ENCODE measurements around the gene USP3. TPM values are rescaled to one million over a fixed set of nuclear protein-coding genes. Genes with fewer than 3 reads are reported as not detected.

The USP3 gene
- total and polyA plus RNA-seq, 9 of the 15 experiments (the other 6 are each of a cell fraction or from before 2014, with no cell fraction given) = 17.3 to 54.3 (median 34.8) TPM

DNA sequence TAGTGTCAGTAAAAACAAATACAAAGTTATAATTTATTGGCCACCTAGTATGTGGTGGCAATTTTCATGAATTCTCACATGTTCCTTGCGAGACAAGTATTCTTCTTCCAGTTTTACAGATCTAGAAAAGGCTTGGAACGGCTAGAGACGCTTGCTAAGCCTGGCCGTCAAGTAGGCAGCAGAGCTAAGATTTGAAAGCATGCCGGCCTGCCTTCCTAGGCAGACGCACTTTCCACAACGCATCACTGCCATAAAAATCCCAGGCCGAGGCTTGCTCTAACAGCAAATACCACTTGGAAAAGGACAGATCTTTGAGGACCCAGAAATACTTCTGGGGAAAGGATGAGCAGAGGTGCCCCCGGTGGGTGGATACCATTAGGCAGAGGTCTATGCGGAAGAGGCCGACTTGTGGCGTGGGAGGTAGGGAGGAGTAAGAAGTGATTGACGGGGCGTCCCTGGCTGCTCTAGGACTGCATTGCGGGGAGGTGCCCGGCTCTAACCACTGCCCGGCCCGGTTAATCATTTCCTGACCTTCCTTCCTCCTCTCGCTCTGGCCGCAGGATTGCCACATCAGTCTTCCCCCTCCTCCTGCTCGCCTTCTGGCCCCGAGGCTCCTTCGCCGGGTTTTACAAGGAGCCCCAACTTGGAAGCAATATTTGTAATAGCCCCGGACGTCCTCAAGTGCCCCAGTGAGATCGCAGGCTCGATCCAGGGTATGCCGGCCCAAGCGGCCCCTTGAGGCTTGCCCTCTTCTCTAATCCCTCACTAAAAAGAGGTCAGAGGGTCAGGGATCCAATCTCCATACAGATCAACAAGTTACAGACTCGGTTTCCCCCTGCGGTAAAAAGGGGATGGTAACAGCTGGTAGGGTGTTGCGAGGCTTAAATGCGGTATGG, 1.3 kb upstream of the USP3 start (continued):
- TF ChIP-seq, protein P1, sequence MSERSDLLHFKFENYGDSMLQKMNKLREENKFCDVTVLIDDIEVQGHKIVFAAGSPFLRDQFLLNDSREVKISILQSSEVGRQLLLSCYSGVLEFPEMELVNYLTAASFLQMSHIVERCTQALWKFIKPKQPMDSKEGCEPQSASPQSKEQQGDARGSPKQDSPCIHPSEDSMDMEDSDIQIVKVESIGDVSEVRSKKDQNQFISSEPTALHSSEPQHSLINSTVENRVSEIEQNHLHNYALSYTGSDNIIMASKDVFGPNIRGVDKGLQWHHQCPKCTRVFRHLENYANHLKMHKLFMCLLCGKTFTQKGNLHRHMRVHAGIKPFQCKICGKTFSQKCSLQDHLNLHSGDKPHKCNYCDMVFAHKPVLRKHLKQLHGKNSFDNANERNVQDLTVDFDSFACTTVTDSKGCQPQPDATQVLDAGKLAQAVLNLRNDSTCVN (CRISPR knock-in tag; IDR thresholded peaks at IDR 0.05) = no peak
- no peak for TF ChIP-seq HMGN3 (IDR thresholded peaks at IDR 0.05; ENCODE audit: borderline replicate concordance, extremely low read depth, insufficient read length, low read depth, low read length)
- TF ChIP-seq ATF7 (IDR thresholded peaks at IDR 0.05) = peak; percentile 30
- TF ChIP-seq SIX5 (IDR thresholded peaks at IDR 0.05; ENCODE audit: borderline replicate concordance in 1 of 2, insufficient read depth in 1 of 2, low read depth in 1 of 2, low read length in 2 of 2) = no peak
- TF ChIP-seq, protein P2, sequence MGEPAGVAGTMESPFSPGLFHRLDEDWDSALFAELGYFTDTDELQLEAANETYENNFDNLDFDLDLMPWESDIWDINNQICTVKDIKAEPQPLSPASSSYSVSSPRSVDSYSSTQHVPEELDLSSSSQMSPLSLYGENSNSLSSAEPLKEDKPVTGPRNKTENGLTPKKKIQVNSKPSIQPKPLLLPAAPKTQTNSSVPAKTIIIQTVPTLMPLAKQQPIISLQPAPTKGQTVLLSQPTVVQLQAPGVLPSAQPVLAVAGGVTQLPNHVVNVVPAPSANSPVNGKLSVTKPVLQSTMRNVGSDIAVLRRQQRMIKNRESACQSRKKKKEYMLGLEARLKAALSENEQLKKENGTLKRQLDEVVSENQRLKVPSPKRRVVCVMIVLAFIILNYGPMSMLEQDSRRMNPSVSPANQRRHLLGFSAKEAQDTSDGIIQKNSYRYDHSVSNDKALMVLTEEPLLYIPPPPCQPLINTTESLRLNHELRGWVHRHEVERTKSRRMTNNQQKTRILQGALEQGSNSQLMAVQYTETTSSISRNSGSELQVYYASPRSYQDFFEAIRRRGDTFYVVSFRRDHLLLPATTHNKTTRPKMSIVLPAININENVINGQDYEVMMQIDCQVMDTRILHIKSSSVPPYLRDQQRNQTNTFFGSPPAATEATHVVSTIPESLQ (CRISPR knock-in tag; IDR thresholded peaks at IDR 0.05) = no peak
- TF ChIP-seq, protein P3, sequence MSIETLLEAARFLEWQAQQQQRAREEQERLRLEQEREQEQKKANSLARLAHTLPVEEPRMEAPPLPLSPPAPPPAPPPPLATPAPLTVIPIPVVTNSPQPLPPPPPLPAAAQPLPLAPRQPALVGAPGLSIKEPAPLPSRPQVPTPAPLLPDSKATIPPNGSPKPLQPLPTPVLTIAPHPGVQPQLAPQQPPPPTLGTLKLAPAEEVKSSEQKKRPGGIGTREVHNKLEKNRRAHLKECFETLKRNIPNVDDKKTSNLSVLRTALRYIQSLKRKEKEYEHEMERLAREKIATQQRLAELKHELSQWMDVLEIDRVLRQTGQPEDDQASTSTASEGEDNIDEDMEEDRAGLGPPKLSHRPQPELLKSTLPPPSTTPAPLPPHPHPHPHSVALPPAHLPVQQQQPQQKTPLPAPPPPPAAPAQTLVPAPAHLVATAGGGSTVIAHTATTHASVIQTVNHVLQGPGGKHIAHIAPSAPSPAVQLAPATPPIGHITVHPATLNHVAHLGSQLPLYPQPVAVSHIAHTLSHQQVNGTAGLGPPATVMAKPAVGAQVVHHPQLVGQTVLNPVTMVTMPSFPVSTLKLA (conservative IDR thresholded peaks at IDR 0.05) = no peak
- peak; percentile 74; the same call in 1 of the 2 replicates for TF ChIP-seq KLF16 (IDR thresholded peaks at IDR 0.05)
- peak; percentile 7 for TF ChIP-seq CXXC5 (CRISPR knock-in tag; IDR thresholded peaks at IDR 0.05)
- TF ChIP-seq, protein P4, sequence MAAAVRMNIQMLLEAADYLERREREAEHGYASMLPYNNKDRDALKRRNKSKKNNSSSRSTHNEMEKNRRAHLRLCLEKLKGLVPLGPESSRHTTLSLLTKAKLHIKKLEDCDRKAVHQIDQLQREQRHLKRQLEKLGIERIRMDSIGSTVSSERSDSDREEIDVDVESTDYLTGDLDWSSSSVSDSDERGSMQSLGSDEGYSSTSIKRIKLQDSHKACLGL (CRISPR knock-in tag; IDR thresholded peaks at IDR 0.05; ENCODE audit: borderline replicate concordance, poor library complexity, severe bottlenecking) = no peak
- peak; percentile 52 for TF ChIP-seq ZNF584 (CRISPR knock-in tag; IDR thresholded peaks at IDR 0.05; ENCODE audit: low read depth)
- TF ChIP-seq SLC30A9 (CRISPR knock-in tag; IDR thresholded peaks at IDR 0.05) = no peak
- no peak for TF ChIP-seq ZNF274 (IDR thresholded peaks at IDR 0.05; ENCODE audit: borderline replicate concordance, low read depth, low read length)

Data from K562 (cell line).